ENCODE results near the gene EML4. TPM values are rescaled to one million over a fixed set of nuclear protein-coding genes. Genes with fewer than 3 reads are reported as not detected.

Gene EML4
- total and polyA plus RNA-seq, 4 donors: 22.6 to 85.8 (median 54.4) TPM

GRCh38 chr2:42303252-42303651 is 134.1 kb downstream of the EML4 start:
- DNase-seq: no peak
- no peak overlapping the region for H3K9ac ChIP-seq (ENCODE audit: insufficient read depth in 1 of 2, low read length in 2 of 2)
- no peak overlapping the region for H3K4me3 ChIP-seq
- no peak overlapping the region for H3K27ac ChIP-seq (ENCODE audit: low read depth in 1 of 2, low read length in 1 of 2)
- TF ChIP-seq CTCF (IDR thresholded peaks at IDR 0.05; ENCODE audit: control extremely low read depth, extremely low read depth): no peak
- peaks cover 11 to 45% (median 21%) of the 10 kb centered on the region in 4 donors for H3K36me3 ChIP-seq (ENCODE audit: control insufficient read depth in 4 of 4, insufficient read depth in 4 of 4, low read length in 4 of 4)
- WGBS, 2 donors: 63 to 84% methylated on average over 3 of the region's 3 CpGs
- no peaks in the 10 kb centered on the region for H3K4me1 ChIP-seq (ENCODE audit: control insufficient read depth in 5 of 5, insufficient read depth in 5 of 5, low read length in 5 of 5)
- H3K27me3 ChIP-seq (ENCODE audit: control insufficient read depth in 3 of 3, insufficient read depth in 3 of 3, low read length in 2 of 3): no peaks in the 10 kb centered on the region
- peak; percentile 79 for ATAC-seq (ENCODE audit: insufficient read depth, low FRiP score)
- H3K9me3 ChIP-seq (ENCODE audit: control insufficient read depth in 4 of 4, insufficient read depth in 3 of 4, low read length in 3 of 4): no peaks in the 10 kb centered on the region

- ATAC-seq (ENCODE audit: insufficient read depth, low FRiP score) (no peak), DNase-seq (no peak)
- Histone ChIP-seq H3K4me1 (ENCODE audit: control insufficient read depth in 5 of 5, insufficient read depth in 5 of 5, low read length in 5 of 5) (no peaks in the 10 kb centered on the region), H3K36me3 (ENCODE audit: control insufficient read depth in 4 of 4, insufficient read depth in 4 of 4, low read length in 4 of 4) (peaks cover 11 to 40% (median 19%) of the 10 kb centered on the region in 4 donors), H3K4me3 (no peak overlapping the region), H3K9me3 (ENCODE audit: control insufficient read depth in 4 of 4, insufficient read depth in 3 of 4, low read length in 3 of 4) (no peaks in the 10 kb centered on the region), H3K27ac (ENCODE audit: low read depth in 1 of 2, low read length in 1 of 2) (no peak overlapping the region), H3K9ac (ENCODE audit: insufficient read depth in 1 of 2, low read length in 2 of 2) (no peak overlapping the region), H3K27me3 (ENCODE audit: control insufficient read depth in 3 of 3, insufficient read depth in 3 of 3, low read length in 2 of 3) (no peaks in the 10 kb centered on the region)
- TF ChIP-seq CTCF (IDR thresholded peaks at IDR 0.05; ENCODE audit: control extremely low read depth, extremely low read depth): no peak
- WGBS, 2 donors: 94 to 96% methylated on average over 2 of the region's 2 CpGs
Observed at GRCh38 chr2:42304059-42304713, 135.0 kb downstream of the EML4 start.

- no peak for TF ChIP-seq CTCF (IDR thresholded peaks at IDR 0.05; ENCODE audit: control extremely low read depth, extremely low read depth)
- ATAC-seq (ENCODE audit: insufficient read depth, low FRiP score) (no peak), DNase-seq (no peak)
- no peak overlapping the region for H3K4me3 ChIP-seq
- H3K27me3 ChIP-seq (ENCODE audit: control insufficient read depth in 3 of 3, insufficient read depth in 3 of 3, low read length in 2 of 3): no peaks in the 10 kb centered on the region
- no peaks in the 10 kb centered on the region for H3K4me1 ChIP-seq (ENCODE audit: control insufficient read depth in 5 of 5, insufficient read depth in 5 of 5, low read length in 5 of 5)
- H3K9ac ChIP-seq (ENCODE audit: insufficient read depth in 1 of 2, low read length in 2 of 2): no peak overlapping the region
- H3K27ac ChIP-seq (ENCODE audit: low read depth in 1 of 2, low read length in 1 of 2): no peak overlapping the region
- peaks cover 9 to 37% (median 18%) of the 10 kb centered on the region in 4 donors for H3K36me3 ChIP-seq (ENCODE audit: control insufficient read depth in 4 of 4, insufficient read depth in 4 of 4, low read length in 4 of 4)
- H3K9me3 ChIP-seq (ENCODE audit: control insufficient read depth in 4 of 4, insufficient read depth in 3 of 4, low read length in 3 of 4): no peaks in the 10 kb centered on the region
Observed at GRCh38 chr2:42307180-42307579, 138.0 kb downstream of the EML4 start.

- no peak for DNase-seq
- Histone ChIP-seq H3K9me3 (ENCODE audit: control insufficient read depth in 4 of 4, insufficient read depth in 3 of 4, low read length in 3 of 4) (no peaks in the 10 kb centered on the region), H3K4me1 (ENCODE audit: control insufficient read depth in 5 of 5, insufficient read depth in 5 of 5, low read length in 5 of 5) (peaks cover 0 to under 1% (median 0%) of the 10 kb centered on the region in 5 donors), H3K4me3 (no peak overlapping the region), H3K36me3 (ENCODE audit: control insufficient read depth in 4 of 4, insufficient read depth in 4 of 4, low read length in 4 of 4) (peaks cover under 1 to 30% (median 9%) of the 10 kb centered on the region in 4 donors), H3K27me3 (ENCODE audit: control insufficient read depth in 3 of 3, insufficient read depth in 3 of 3, low read length in 2 of 3) (no peaks in the 10 kb centered on the region), H3K27ac (ENCODE audit: low read depth in 1 of 2, low read length in 1 of 2) (no peak overlapping the region), H3K9ac (ENCODE audit: insufficient read depth in 1 of 2, low read length in 2 of 2) (no peak overlapping the region)
- 97% methylated on average over 2 of the region's 2 CpGs for WGBS, 2 donors
- no peak for TF ChIP-seq CTCF (IDR thresholded peaks at IDR 0.05; ENCODE audit: control extremely low read depth, extremely low read depth)
- no peak for ATAC-seq (ENCODE audit: insufficient read depth, low FRiP score)
Observed at GRCh38 chr2:42309366-42309765, 140.2 kb downstream of the EML4 start.
